GM19239 (cell line): ENCODE measurements around the gene MAPK13.
A peak's percentile ranks its signal among the peaks of the same experiment; 100 is the strongest.
"Not testable (repeated sequence)": the region's sequence is repeated elsewhere in the genome, so short reads cannot be mapped to it uniquely, and the experiment has no call there.

Experiments
- DNase-seq: peaks from one replicate; pipeline ENCODE4 v3.0.0; 2011; ENCODE audit warnings: low spot score; ENCODE audit not compliant: insufficient read length
- FAIRE-seq: peaks from 2 replicates; lab custom pipeline; 2011; peaks lifted over from hg19 to GRCh38; lab: Jason Lieb, UNC

The MAPK13 gene

DNA sequence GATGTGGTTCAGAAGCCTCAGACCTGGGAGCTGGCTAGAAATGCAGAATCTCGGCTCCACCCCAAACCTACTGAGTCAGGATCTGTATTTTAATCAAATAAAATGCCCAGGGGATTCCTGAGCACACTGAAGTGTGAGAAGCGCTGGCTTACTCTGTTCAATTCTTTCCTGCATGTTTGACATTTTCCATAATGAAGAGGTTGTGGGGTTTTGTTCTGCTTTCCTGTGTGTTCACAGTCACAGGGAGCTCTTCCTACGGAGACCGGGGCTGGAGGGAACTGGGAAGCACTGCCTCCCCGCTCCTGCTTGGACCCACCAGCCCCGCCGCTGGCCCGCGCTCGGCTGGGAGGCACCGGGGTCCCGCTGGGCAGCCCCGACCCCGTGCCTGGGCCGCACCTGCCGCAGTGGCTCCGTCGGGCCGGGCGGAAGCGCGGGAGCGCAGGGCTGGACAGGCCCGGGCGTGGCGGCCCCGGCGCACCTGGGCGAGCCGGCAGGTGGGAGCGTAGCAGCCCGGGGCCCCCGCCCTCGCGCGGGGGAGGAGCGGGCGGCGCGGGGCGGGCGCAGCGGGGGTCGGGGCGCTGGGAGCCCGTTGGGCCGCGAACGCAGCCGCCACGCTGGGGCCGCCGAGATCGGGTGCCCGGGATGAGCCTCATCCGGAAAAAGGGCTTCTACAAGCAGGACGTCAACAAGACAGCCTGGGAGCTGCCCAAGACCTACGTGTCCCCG lies at the start of gene MAPK13:
MAPK13 (plus strand) TSS at position 573 of the 726 bp plus-strand sequence; CDS start at position 643, 70 bp downstream.
- FAIRE-seq (no peak), DNase-seq (peak; percentile 38)

DNA sequence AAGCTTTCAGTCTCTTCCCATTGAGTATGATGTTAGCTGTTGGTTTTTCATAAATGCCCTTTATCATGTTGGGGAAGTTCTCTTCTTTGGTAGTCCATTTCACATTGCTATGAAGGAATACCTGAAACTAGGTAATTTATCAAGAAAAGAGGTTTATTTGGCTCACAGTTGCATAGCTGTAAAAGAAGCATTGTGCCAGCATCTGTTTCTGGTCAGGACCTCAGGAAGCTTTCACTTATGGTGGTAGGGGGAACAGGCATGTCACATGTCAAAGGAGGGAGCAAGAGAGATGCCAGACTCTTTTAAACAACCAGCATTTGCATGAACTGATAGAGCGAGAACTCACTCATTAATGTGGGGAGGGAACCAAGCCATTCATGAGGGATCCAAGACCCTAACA lies 48.0 kb upstream of the MAPK13 start:
- no peak for DNase-seq
- FAIRE-seq: no peak

DNA sequence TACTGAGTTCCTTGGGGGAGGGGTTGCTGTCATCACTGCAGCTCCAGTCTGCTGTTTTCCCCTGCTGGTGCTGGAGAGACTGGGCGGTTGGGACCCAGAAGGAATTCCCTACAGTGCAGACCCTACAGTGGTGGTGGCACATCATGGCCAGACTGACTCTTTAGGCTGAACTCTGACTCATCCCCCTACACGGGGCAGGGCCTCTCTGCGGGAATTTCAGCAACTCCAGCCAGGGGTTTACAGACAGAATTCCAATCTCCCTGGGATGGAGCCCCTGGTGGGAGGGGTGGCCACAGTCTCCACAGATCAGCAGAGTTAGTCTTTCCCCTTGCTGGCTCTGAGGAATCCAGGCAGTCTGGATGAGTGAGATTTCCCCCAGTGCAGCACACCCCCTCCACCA lies 46.9 kb upstream of the MAPK13 start:
- DNase-seq: no peak
- FAIRE-seq: no peak

DNA sequence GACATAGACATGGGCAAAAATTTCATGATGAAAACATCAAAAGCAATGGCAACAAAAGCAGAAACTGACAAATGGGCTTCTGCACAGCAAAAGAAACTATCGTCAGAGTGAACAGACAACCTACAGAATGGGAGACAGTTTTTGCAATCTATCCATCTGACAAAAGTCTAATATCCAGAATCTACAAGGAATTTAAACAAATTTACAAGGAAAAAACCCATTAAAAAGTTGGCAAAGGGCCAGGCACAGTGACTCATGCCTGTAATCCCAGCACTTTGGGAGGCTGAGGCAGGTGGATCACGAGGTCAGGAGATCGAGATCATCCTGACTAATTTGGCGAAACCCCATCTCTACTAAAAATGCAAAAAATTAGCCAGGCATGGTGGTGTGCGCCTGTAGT lies 42.1 kb upstream of the MAPK13 start:
- DNase-seq, FAIRE-seq: not testable (repeated sequence)

DNA sequence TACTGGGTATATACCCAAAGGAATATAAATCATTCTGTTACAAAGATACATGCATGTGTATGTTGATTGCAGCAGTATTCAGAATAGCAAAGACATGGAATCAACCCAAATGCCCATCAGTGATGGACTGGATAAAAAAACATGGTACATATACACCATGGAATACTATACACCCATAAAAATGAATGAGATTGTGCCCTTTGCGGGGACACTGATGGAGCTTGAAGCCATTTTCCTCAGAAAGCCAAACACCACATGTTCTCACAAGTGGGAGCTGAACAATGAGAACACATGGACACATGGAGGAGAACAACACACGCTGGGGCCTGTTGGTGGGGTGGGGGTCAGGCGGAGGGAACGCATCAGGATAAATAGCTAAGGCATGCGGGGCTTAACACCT lies 41.3 kb upstream of the MAPK13 start:
- FAIRE-seq (no peak), DNase-seq (no peak)

DNA sequence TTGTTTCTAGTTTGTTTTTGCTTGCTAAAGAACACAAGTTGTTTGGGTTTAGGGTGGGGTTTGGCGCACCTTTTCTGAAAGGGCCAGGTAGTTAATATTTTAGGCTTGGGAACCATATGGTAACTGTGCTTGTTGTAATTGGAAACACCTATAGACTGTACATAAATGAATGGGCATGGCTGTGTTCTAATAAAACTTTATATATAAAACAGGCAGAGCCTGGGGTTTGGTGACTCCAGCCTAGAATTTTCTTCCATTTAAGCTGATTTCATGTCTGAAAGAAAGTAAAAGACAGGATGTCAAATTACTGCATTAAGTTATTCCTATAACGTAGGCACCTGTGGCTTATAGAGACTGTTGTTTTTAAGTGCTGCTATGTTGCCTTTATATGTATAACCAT lies 36.1 kb upstream of the MAPK13 start:
- FAIRE-seq: no peak
- no peak for DNase-seq

DNA sequence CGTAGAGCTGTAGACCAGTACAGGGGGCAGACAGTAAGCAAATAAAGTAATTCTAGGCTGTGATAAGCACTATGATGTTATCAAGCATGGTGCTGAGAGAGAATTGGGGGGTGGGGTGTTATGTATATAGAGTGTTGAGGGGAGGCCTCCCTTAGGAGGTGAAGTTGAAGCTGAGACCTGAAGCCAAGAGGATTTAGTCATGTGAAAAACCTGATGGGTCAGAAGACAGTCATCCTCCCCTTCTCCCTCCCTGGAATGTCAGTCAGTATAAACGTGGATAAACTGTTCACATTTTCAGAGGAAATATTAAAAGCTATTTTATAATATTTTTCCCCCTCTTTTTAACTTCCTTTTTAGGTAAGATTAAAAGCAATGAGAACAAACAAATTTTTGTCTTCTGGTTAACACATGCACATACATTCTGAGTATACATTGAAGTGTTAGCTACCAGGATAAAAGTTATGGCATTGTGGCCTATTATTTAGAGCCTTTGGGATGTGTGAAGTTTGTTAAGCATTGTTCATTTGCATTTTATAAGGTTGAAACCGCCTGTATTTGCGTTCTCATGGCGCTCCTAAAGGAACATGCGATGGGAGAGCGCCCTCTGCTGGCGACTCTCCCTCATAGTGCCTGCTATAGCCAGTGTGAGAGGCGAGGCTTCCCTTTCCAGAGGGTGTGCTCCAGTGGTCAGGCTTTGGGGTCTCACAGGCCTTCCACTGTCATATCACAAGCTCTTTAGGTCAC lies 35.4 kb upstream of the MAPK13 start:
- FAIRE-seq: peak; percentile 91

DNA sequence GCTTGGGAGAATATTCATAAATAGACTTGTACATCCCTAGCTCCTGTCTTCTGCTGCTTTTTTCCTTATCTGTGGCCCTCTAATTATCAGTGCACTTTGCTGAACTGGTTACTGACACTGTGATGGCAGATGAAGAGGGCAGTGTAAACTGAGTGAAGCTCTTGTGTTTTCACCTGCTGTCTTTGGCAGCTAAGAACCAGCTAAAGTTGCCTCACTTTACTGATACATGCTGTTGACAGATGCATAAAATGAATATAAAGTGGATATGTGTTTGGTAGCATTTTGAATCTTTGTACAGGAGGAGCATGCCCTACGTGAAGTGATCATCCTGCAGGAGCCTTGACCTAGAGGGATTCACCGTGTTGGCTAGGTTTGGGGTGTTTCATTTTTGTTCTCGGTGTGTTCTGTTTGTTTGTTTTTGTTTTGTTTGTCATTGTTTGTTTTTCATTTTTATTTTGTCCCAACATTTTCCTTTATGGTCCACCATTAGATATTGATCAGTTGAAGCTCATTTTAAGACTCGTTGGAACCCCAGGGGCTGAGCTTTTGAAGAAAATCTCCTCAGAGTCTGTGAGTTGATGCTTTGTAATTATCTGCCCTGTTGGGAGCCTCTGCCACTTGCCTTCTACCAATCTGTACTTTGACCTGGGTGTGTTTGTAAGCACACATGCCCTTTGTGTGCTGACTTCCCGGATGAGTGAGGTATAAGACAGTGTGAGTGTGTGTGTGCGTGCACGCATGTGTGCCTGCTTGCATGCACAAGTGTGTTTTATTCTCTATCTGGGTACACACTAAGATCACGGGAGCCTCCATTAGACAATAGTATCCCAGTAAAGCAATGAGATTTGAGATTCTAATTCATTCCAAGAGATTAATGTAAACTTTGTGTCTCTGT lies 34.6 kb upstream of the MAPK13 start:
- DNase-seq (no peak), FAIRE-seq (no peak)

More for the DNA sequence above, 35.4 kb upstream of the MAPK13 start:
- peak; percentile 40 for DNase-seq

DNA sequence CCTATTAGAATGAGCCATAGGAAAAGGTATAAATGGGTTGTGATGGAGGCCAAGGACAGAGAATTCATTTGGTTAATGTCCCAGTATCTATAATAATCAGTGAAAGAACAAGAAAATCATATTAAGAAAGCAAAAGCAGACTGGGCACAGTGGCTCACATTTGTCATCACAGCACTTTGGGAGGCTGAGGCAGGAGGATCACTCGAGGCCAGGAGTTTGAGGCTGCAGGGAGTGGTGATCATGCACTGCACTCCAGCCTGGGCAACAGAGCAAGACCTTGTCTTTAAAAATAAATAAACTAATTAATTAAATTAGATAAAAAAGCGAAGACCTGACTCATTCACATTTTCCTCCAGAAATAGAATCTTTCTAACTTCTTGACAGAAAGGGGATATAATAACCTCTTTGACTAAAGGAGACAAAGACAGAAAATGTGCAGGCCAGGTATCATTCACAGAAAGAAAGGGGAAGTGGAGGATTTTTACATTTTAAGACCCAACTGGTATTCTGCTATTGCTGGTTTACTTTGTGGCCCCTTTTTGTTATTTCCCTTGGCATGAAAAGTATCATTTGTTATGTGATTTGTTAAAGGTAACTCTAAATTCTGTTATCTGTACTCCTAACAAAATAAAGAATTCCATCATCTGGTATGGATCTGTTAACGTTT lies 31.9 kb upstream of the MAPK13 start:
- FAIRE-seq (no peak), DNase-seq (no peak)

DNA sequence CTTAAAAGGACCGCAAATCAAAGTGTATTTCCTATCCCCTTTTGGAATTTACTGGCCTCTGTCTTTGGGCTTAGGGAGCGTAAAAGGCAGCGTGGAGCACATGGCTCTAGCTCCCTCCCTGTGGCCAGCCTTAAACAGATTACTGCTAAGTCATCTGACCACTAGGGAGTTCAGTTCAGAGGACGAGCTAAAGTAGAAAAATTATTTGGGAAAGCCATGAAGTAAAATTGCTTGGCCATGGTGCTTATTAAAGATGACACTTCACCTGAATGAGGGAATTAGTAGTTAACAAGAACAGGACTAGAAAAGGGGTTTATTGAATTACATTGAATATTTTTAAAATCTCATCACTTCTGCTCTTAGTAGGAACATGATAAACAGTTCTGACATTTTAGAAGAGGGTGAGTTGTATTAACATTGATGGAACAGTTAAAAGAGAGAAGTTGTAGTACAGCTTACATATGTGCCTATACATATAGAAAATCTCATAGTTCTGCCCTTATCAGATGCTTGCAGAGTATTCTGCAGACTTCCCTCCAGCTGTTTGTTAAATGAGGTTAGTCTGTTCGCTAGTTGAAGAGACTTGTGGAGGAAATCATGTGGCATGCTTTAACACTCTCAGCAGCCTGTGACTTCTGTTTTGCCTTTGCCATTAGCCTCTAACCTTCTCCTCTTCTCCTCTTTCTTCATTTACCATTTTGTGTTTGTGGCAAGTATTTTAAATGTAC lies 31.2 kb upstream of the MAPK13 start:
- no peak for DNase-seq
- no peak for FAIRE-seq

DNA sequence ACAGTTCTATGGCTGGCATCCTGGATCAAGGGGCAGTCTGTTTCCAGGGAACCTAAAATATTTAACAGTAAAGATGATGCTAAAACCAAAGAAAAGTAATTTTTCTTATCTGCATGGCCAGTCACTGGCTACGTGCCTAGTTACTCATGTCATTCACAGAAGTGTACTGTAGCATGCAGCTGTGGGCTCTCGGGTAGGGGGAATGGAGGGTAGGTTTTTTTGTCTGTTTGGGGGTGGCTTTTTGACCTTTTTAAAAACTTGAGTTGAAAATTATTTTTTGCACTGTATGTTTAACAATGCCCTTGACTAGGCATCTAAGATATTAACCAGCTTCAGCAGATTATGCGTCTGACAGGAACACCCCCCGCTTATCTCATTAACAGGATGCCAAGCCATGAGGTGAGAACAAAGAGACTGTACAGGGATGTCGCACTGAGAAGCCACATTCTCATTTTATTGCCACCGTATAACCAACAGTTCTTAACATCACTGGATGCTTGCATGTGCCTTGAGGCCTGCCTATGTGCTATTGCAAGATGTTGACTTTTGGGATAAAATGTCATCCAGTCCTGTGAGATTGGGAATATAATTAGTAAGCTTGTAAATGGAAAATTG lies 30.3 kb upstream of the MAPK13 start:
- DNase-seq: no peak
- no peak for FAIRE-seq

DNA sequence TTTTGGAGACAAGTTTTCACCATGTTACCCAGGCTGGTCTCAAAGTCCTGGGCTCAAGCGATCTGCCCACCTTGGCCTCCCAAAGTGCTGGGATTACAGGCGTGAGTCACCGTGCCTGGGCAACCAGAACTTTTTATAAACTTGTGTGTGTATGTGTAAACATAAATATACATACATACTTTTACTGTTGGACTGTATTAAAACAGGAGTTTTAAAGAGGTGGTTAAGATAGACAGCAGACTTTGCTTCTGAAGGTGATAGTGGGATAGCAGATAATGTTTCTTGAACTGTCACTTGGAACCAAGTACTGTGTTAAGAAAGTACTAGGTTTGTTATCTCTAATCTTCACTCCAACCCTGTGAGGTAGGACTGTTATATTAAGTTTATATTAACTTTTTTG lies 28.6 kb upstream of the MAPK13 start:
- no peak for FAIRE-seq
- no peak for DNase-seq

DNA sequence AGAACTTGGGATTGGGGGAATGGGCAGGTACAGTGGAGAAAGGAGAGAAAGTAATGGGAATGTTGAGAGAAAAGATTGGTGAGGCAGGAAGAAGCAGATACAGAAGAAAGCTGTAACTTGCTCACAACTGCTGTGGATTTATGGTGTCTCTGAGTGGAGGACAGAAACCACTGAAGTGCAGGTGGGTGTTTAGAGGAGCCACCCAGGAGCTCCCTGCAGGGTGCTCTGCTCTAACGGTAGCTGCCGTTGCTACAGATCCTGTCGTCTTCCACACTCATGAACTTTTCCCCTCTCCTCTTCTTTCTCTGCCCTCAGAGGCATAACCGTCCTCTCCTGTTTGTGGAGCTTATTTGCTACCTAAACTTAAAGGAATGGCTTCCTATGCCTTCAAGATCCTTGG lies 27.5 kb upstream of the MAPK13 start:
- DNase-seq (no peak), FAIRE-seq (no peak)

DNA sequence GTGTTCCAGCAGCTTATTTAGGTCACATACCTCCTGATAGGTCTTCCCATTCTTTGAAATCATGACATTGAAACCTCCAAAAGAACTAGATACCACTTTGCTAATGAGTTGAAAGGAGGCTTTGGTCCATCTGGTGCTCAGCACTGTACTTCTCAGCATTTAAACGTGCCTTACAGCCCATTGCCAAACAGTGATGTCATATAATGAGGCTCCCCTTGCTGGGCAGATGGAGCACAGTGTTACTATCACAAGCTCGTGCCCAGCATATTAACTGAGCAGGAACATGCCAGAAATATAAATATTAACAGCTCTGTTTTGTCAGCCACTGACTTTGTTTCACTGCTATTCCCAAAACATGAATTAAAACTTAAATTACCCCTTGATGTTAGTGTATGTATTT lies 25.5 kb upstream of the MAPK13 start:
- DNase-seq (no peak), FAIRE-seq (no peak)

DNA sequence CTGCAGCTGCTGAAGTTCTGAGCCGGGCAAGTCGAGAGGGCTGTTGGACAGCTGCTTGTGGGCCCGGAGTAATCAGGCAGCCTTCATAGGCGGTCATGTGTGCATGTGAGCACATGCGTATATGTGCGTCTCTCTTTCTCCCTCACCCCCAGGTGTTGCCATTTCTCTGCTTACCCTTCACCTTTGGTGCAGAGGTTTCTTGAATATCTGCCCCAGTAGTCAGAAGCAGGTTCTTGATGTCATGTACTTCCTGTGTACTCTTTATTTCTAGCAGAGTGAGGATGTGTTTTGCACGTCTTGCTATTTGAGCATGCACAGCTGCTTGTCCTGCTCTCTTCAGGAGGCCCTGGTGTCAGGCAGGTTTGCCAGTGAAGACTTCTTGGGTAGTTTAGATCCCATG lies 21.2 kb upstream of the MAPK13 start:
- FAIRE-seq (peak; percentile 63), DNase-seq (no peak)

DNA sequence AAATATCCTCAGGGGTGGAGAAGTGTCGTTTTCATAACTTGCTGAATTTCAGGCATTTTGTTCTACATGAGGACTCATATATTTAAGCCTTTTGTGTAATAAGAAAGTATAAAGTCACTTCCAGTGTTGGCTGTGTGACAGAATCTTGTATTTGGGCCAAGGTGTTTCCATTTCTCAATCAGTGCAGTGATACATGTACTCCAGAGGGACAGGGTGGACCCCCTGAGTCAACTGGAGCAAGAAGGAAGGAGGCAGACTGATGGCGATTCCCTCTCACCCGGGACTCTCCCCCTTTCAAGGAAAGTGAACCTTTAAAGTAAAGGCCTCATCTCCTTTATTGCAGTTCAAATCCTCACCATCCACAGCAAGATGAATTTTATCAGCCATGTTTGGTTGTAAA lies 20.3 kb upstream of the MAPK13 start:
- DNase-seq (no peak), FAIRE-seq (no peak)

DNA sequence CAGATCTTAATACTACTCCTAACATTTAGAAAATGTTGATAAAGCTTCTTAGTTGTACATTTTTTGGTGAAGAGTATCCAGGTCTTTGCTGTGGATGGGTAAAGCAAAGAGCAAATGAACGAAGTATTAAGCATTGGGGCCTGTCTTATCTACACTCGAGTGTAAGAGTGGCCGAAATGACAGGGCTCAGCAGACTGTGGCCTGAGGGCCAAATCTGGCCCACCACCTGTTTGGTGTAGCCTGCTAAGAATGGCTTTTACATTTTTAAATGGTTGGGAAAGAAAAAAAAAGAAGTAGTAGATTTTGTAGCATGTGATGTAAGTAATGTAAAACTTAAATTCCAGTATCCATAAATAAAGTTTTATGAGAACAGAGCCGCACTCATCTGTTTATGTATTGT lies 19.4 kb upstream of the MAPK13 start:
- no peak for FAIRE-seq

DNA sequence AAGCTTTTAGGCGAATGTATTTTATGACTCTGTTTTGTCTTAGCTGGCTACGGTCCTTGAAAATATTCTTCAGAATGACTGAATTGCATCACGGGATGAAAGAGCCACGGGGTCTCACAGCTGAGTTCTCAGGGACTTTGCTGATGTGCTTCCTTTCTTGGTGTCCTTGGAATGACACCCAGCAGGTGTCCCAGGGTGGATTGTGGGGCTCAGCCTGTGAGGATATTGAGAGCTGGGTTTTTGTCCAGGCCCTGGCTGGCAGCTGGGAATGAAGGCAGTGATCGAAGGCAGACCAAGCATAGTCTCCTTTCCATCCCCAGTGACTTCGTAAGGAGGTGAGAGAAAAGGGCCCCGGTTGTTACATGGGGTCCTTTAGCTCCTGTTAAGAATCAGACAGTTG lies 18.8 kb upstream of the MAPK13 start:
- DNase-seq (no peak), FAIRE-seq (no peak)

More for the DNA sequence above, 19.4 kb upstream of the MAPK13 start:
- no peak for DNase-seq

DNA sequence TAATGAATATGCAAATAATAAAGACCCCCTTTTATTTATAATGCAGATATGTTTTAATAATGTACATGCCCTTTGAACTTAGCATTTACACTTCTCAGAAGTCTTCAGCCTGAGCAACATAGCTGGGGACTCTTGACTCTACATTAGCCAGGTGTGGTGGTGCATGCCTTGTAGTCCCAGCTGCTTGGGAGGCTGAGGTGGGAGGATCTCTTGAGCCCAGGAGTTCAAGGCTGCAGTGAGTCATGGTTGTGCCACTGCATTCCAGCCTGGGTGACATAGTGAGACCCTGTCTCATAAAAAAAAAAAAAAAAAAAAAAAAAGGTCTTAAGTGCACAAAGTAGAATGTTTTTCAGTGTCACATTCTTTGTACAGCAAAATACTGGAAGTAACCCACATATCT lies 17.3 kb upstream of the MAPK13 start:
- DNase-seq (no peak), FAIRE-seq (no peak)
